Activated naive CD8-positive, alpha-beta T cell treated with anti-CD3 and anti-CD28 coated beads, Interleukin-2, amount 50 U/mL, for 24 hours (primary cell): Measurements from ENCODE around the gene VDR.
"Not testable (repeated sequence)": the region's sequence is repeated elsewhere in the genome, so short reads cannot be mapped to it uniquely, and the experiment has no call there.

Experiments
- ATAC-seq: fragments of 150-1000 bp; cut with Tn5 transposase; one replicate; pipeline ENCODE4 v1.10.0; 2021
- DNase-seq: peaks from one replicate; pipeline ENCODE4 v3.0.0; 2021
- H3K27ac Mint-ChIP-seq: one replicate; pipeline ENCODE4 v1.8.0; 2021; ENCODE audit warnings: mild to moderate bottlenecking, mixed read lengths
- H3K27me3 Mint-ChIP-seq: one replicate; pipeline ENCODE4 v1.8.0; 2021; ENCODE audit warnings: mixed read lengths
- H3K36me3 Mint-ChIP-seq: one replicate; pipeline ENCODE4 v1.8.0; 2021; ENCODE audit warnings: low read depth, mixed read lengths
- H3K4me1 Mint-ChIP-seq: one replicate; pipeline ENCODE4 v1.8.0; 2021; ENCODE audit warnings: mixed read lengths
- H3K4me3 Mint-ChIP-seq: one replicate; pipeline ENCODE4 v1.8.0; 2021; ENCODE audit warnings: mild to moderate bottlenecking, moderate library complexity, mixed read lengths
- H3K9me3 Mint-ChIP-seq: one replicate; pipeline ENCODE4 v1.8.0; 2021; ENCODE audit warnings: mixed read lengths

The VDR gene

GRCh38 chr12:47820631-47821345, 84.0 kb downstream of the VDR start:
- Mint-ChIP-seq H3K9me3 (no peaks in the 10 kb centered on the region), H3K27ac (peak overlapping the region; percentile 98), H3K36me3 (peaks cover 28% of the 10 kb centered on the region), H3K4me1 (peaks cover 74% of the 10 kb centered on the region), H3K4me3 (peak overlapping the region; percentile 95), H3K27me3 (no peaks in the 10 kb centered on the region)
- DNase-seq (no peak), ATAC-seq (no peak)

- Mint-ChIP-seq H3K4me1 (peaks cover 74% of the 10 kb centered on the region), H3K27me3 (no peaks in the 10 kb centered on the region), H3K36me3 (peaks cover 34% of the 10 kb centered on the region), H3K27ac (peak within 1 kb of the TSS; percentile 98), H3K4me3 (peak within 1 kb of the TSS; percentile 95), H3K9me3 (no peaks in the 10 kb centered on the region)
- peak; percentile 51 for ATAC-seq
- peak; percentile 76 for DNase-seq
These were observed 84.7 kb downstream of the VDR start, which contains the start of gene HDAC7 for GRCh38 chr12:47819896-47820630. HDAC7 (minus strand) TSS chr12:47819903; CDS start chr12:47819785, 118 bp downstream.

- peak overlapping the region; percentile 95 for H3K4me3 Mint-ChIP-seq
- H3K36me3 Mint-ChIP-seq: peaks cover 42% of the 10 kb centered on the region
- peaks cover 74% of the 10 kb centered on the region for H3K4me1 Mint-ChIP-seq
- no peaks in the 10 kb centered on the region for H3K9me3 Mint-ChIP-seq
- DNase-seq: peak; percentile 72
- peak; percentile 6 for ATAC-seq
- H3K27me3 Mint-ChIP-seq: no peaks in the 10 kb centered on the region
- peak overlapping the region; percentile 98 for H3K27ac Mint-ChIP-seq
These were observed 85.5 kb downstream of the VDR start for GRCh38 chr12:47819138-47819895.

GRCh38 chr12:47818467-47819137, 86.2 kb downstream of the VDR start:
- no peaks in the 10 kb centered on the region for H3K9me3 Mint-ChIP-seq
- H3K27me3 Mint-ChIP-seq: no peaks in the 10 kb centered on the region
- DNase-seq: peak; percentile 60
- peak; percentile 34 for ATAC-seq
- peak overlapping the region; percentile 90 for H3K4me3 Mint-ChIP-seq
- peaks cover 46% of the 10 kb centered on the region for H3K36me3 Mint-ChIP-seq
- peaks cover 74% of the 10 kb centered on the region for H3K4me1 Mint-ChIP-seq
- peak overlapping the region; percentile 98 for H3K27ac Mint-ChIP-seq

GRCh38 chr12:47818007-47818376, 86.8 kb downstream of the VDR start:
- no peak for ATAC-seq
- DNase-seq: no peak
- H3K27ac Mint-ChIP-seq: peak overlapping the region; percentile 98
- peak overlapping the region; percentile 90 for H3K4me3 Mint-ChIP-seq
- no peaks in the 10 kb centered on the region for H3K27me3 Mint-ChIP-seq
- peaks cover 72% of the 10 kb centered on the region for H3K4me1 Mint-ChIP-seq
- H3K36me3 Mint-ChIP-seq: peaks cover 51% of the 10 kb centered on the region
- no peaks in the 10 kb centered on the region for H3K9me3 Mint-ChIP-seq

GRCh38 chr12:47817272-47818006, 87.4 kb downstream of the VDR start:
- ATAC-seq (no peak), DNase-seq (no peak)
- peaks cover 72% of the 10 kb centered on the region for H3K4me1 Mint-ChIP-seq
- H3K27me3 Mint-ChIP-seq: no peaks in the 10 kb centered on the region
- peaks cover 54% of the 10 kb centered on the region for H3K36me3 Mint-ChIP-seq
- H3K27ac Mint-ChIP-seq: peak overlapping the region; percentile 98
- H3K4me3 Mint-ChIP-seq: peak overlapping the region; percentile 90
- H3K9me3 Mint-ChIP-seq: no peaks in the 10 kb centered on the region

GRCh38 chr12:47816403-47817271, 88.2 kb downstream of the VDR start:
- peaks cover 71% of the 10 kb centered on the region for H3K4me1 Mint-ChIP-seq
- peak overlapping the region; percentile 98 for H3K27ac Mint-ChIP-seq
- H3K36me3 Mint-ChIP-seq: peaks cover 57% of the 10 kb centered on the region
- ATAC-seq (no peak), DNase-seq (no peak)
- no peaks in the 10 kb centered on the region for H3K9me3 Mint-ChIP-seq
- peak overlapping the region; percentile 90 for H3K4me3 Mint-ChIP-seq
- H3K27me3 Mint-ChIP-seq: no peaks in the 10 kb centered on the region

GRCh38 chr12:47815447-47815846, 89.3 kb downstream of the VDR start:
- Mint-ChIP-seq H3K27ac (peak overlapping the region; percentile 98), H3K36me3 (peaks cover 68% of the 10 kb centered on the region), H3K4me1 (peaks cover 72% of the 10 kb centered on the region), H3K4me3 (peak overlapping the region; percentile 90)
- DNase-seq, ATAC-seq, H3K9me3 Mint-ChIP-seq, H3K27me3 Mint-ChIP-seq: not testable (repeated sequence)

- Mint-ChIP-seq H3K4me3 (peak overlapping the region; percentile 90), H3K36me3 (peaks cover 67% of the 10 kb centered on the region)
These were observed 90.1 kb downstream of the VDR start for GRCh38 chr12:47814539-47815170.

GRCh38 chr12:47813511-47814196, 91.1 kb downstream of the VDR start:
- Mint-ChIP-seq H3K27me3 (no peaks in the 10 kb centered on the region), H3K27ac (peak overlapping the region; percentile 98), H3K4me1 (peaks cover 85% of the 10 kb centered on the region), H3K36me3 (peaks cover 63% of the 10 kb centered on the region), H3K4me3 (peak overlapping the region; percentile 90), H3K9me3 (no peaks in the 10 kb centered on the region)
- DNase-seq (peak; percentile 41), ATAC-seq (peak; percentile 0)

More at GRCh38 chr12:47814539-47815170, 90.1 kb downstream of the VDR start:
- ATAC-seq (peak; percentile 26), DNase-seq (no peak)
- Mint-ChIP-seq H3K9me3 (no peaks in the 10 kb centered on the region), H3K27ac (peak overlapping the region; percentile 98), H3K4me1 (peaks cover 76% of the 10 kb centered on the region), H3K27me3 (no peaks in the 10 kb centered on the region)

GRCh38 chr12:47812797-47813510, 91.8 kb downstream of the VDR start:
- Mint-ChIP-seq H3K36me3 (peaks cover 56% of the 10 kb centered on the region), H3K27ac (peak overlapping the region; percentile 98)

More at GRCh38 chr12:47812797-47813510, 91.8 kb downstream of the VDR start:
- Mint-ChIP-seq H3K4me1 (peaks cover 89% of the 10 kb centered on the region), H3K27me3 (no peaks in the 10 kb centered on the region), H3K4me3 (peak overlapping the region; percentile 90), H3K9me3 (no peaks in the 10 kb centered on the region)
- ATAC-seq: peak; percentile 69
- DNase-seq: peak; percentile 93
